Heart left ventricle (tissue), 16 donors: ENCODE data around the gene KRTAP5-5. TPM values are rescaled to one million over a fixed set of nuclear protein-coding genes. Genes with fewer than 3 reads are reported as not detected.

ENCODE experiments used
- ATAC-seq, 4 donors: fragments of 200-7000 bp; cut with Tn5 transposase; one replicate each; pipeline ENCODE4 v1.9.1; 2020 to 2022; ENCODE audit warnings: moderate library complexity in 4 of 4, mild to moderate bottlenecking in 3 of 4, moderate number of reproducible peaks in 1 of 4
- DNase-seq, 5 donors: peaks; one replicate each; pipeline ENCODE4 v3.0.0-alpha.2; 2020
- H3K27ac ChIP-seq, 12 donors: fragments of 200-600 bp; sonication (generic) in 4 of 12; one replicate each; pipeline versions ENCODE4 v1.5.0 to v1.8.0; 2016 to 2022; ENCODE audit warnings: mild to moderate bottlenecking in 2 of 12
- H3K27me3 ChIP-seq, 9 donors: fragments of 200-600 bp; sonication (generic) in 2 of 9; one replicate each; pipeline versions ENCODE4 v1.5.1 to v1.8.0; 2016 to 2022; ENCODE audit warnings: mild to moderate bottlenecking in 3 of 9
- H3K36me3 ChIP-seq, 9 donors: fragments of 200-600 bp; sonication (generic) in 2 of 9; one replicate each; pipeline versions ENCODE4 v1.5.0 to v1.8.0; 2018 to 2022; ENCODE audit warnings: mild to moderate bottlenecking in 2 of 9
- H3K4me1 ChIP-seq, 12 donors: fragments of 200-600 bp; sonication (generic) in 4 of 12; one replicate each; pipeline versions ENCODE4 v1.5.0 to v1.8.0; 2016 to 2022; ENCODE audit warnings: mild to moderate bottlenecking in 3 of 12
- H3K4me3 ChIP-seq, 12 donors: fragments of 200-600 bp; sonication (generic) in 4 of 12; one replicate each; pipeline versions ENCODE4 v1.5.0 to v1.8.0; 2017 to 2022; ENCODE audit warnings: mild to moderate bottlenecking in 9 of 12, moderate library complexity in 4 of 12
- H3K9me3 ChIP-seq, 12 donors: fragments of 200-600 bp; sonication (generic) in 4 of 12; one replicate each; pipeline versions ENCODE4 v1.5.0 to v1.8.0; 2016 to 2022; ENCODE audit warnings: mild to moderate bottlenecking in 1 of 12
- CTCF ChIP-seq, 12 donors: fragments of 200-600 bp; sonication (generic) in 4 of 12; IDR thresholded peaks; one replicate each; pipeline versions ENCODE4 v1.5.0 to v1.8.0; 2018 to 2022; ENCODE audit warnings: antibody characterized with exemption in 12 of 12, mild to moderate bottlenecking in 5 of 12
- POLR2A ChIP-seq, 2 donors: fragments of 450-650 bp; IDR thresholded peaks; one replicate each; pipeline ENCODE4 v1.6.1; 2017; ENCODE audit warnings: antibody characterized with exemption in 2 of 2, mild to moderate bottlenecking in 2 of 2, moderate library complexity in 2 of 2
- WGBS, 4 donors: extraction: QIAGEN DNeasy Blood & Tissue Kit in 2 of 4; methylation state at CpG; one replicate each; pipeline versions ENCODE4 v1.1.5 to v1.1.7; 2013 to 2018; 5-methylcytosine and 5-hydroxymethylcytosine counted together
- intact Hi-C, 10 donors: fragments of 100-400 bp; cut with DNase I; formaldehyde crosslinking; loops; one replicate each; pipeline versions ENCODE4 v1.11.1 to v1.14.2; 2022
- polyA plus RNA-seq, 2 donors: library from polyadenylated mRNA; stranded (reverse); fragments of 200-250 nt; gene quantifications; one replicate each; pipeline ENCODE4 v1.2.3, GENCODE V29; 2013
- total RNA-seq, 9 donors: library from RNA; depleted of rRNA in 2 of 9; stranded (reverse); fragments of >200 nt in 2 of 9; fragmentation: NEBNext Ultra II Directional in 3 of 9; extraction: Animal tissue kit (Norgen Biotek cat#: 25700) in 3 of 9; gene quantifications; one replicate each; pipeline versions ENCODE4 v1.1.0 to v1.2.4, GENCODE V29; 2016 to 2023
- donor health status: ischemic (EF 13 %, LVEDD 7.1; RV severe dilation, severe dysfunction).
- donor health status: healthy with polysubstance abuse.
- donor health status: DM: no; HTN: yes; CAD: no.
- donor health status: DM: no; HTN: no; CAD: no.
- donor health status: ischemic (EF 25% LVEDD 6.9; RV normal size, moderate dysfunction).
- donor health status: ischemic (EF 25% LVEDD 5.7; RV mildly dilated, moderate dysfunction).
- donor health status: healthy.
- donor health status: DM: yes; HTN: yes; CAD: no.
- donor health status: ischemic (EF 35%, LVEDD 5.7; RV mildly dilated, moderate dysfunction).
- donor health status: nonischemic (EF 11% LVEDD 7.7; RV severe dilation, severe dysfunction).
- donor health status: DM: yes; HTN: yes; CAD: no.
- donor health status: PGD.
- donor health status: ischemic (EF 29% LVEDD 5.4; RV normal size, mild dysfunction).
- donor health status: nonischemic (EF 23%, LVEDD 6.1; RV moderate dilation, normal function).

KRTAP5-5 gene
- total and polyA plus RNA-seq, 11 donors, result not detected

DNA sequence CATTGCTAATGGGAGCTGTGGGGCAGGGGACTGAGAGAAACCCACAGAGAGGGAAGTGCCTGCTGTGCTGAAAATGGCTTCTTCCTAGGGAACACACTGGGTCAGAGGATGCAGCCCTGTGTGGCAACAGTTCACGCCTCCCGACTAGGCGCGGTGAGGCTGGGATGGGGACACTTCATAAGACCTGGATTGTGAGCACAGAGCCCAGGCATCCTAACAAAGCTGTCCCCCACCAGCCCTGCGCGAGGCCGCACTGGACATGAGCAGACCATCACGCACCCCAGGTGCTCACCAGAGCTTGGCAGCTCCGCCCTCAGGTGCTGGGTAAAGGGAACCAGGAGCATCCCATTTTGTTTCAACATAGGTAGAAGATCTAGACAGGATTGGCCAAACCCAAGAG is 5.9 kb upstream of the KRTAP5-5 start:
- 65 to 77% (median 73%) methylated on average over 9 of the region's 9 CpGs for WGBS, 4 donors
- H3K4me3 ChIP-seq, result no peak overlapping the region
- no peaks in the 10 kb centered on the region for H3K36me3 ChIP-seq
- ATAC-seq, result no peak
- H3K27ac ChIP-seq, result no peak overlapping the region
- peaks cover 0 to 3% (median 0%) of the 10 kb centered on the region in 12 donors for H3K4me1 ChIP-seq
- intact Hi-C loops, result loop anchor here in 3 of 10 donors (10.0 kb wide), 1 partner anchor 79 kb away; no protein-coding TSS in a partner anchor
- TF ChIP-seq CTCF (IDR thresholded peaks at IDR 0.05) (no peak), POLR2A (IDR thresholded peaks at IDR 0.05) (no peak)
- H3K9me3 ChIP-seq, result no peaks in the 10 kb centered on the region
- H3K27me3 ChIP-seq, result peaks cover 0 to 23% (median 0%) of the 10 kb centered on the region in 9 donors
- no peak for DNase-seq

DNA sequence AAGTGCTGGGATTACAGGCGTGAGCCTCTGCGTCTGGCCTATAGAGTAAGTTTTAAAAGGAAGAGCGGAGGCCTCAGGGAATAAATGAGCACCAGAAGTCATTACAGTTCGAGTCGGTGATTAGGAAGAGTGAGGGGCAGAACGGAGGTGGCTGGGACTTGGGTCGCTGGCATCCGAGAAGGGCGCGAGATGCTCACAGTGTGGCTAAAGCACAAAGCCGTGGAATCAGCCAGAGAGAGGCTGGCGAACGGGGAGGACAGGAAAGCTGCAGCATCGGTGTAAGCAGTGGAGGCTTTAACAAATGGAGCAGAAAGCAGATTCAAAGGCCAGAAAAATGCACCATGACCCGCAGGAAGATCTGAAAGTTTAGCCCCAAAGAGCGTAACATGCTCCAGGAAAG is 5.0 kb upstream of the KRTAP5-5 start:
- DNase-seq (no peak), ATAC-seq (no peak)
- intact Hi-C loops, result loop anchor here in 5 of 10 donors (5.0 to 10.0 kb wide), 3 partner anchors 47 to 82 kb away; no protein-coding TSS in a partner anchor
- H3K27me3 ChIP-seq, result peaks cover 0 to 27% (median 0%) of the 10 kb centered on the region in 9 donors
- TF ChIP-seq CTCF (IDR thresholded peaks at IDR 0.05) (no peak), POLR2A (IDR thresholded peaks at IDR 0.05) (no peak)
- 80 to 86% (median 84%) methylated on average over 16 of the region's 16 CpGs for WGBS, 4 donors
- no peak overlapping the region for H3K27ac ChIP-seq
- H3K4me1 ChIP-seq, result peaks cover 0 to 7% (median 0%) of the 10 kb centered on the region in 12 donors
- H3K36me3 ChIP-seq, result no peaks in the 10 kb centered on the region
- H3K4me3 ChIP-seq, result no peak overlapping the region
- no peaks in the 10 kb centered on the region for H3K9me3 ChIP-seq

DNA sequence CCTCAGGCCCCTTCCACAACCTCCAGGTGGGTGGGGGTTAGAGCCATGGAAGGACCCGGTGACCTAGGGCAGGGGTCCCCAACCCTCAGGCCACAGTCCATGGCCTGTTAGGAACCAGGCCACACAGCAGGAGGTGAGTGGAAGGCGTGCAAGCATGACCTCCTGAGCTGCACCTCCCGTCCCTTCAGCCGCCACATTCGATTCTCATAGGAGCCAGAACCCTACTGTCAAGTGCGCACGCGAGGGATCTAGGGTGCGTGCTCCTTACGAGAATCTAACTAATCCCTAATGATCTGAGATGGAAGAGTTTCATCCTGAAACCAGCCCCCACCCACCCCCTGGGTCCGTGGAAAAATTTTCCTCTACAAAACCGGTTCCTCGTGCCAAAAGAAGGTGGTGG is 4.0 kb upstream of the KRTAP5-5 start:
- DNase-seq (no peak), ATAC-seq (no peak)
- no peak for TF ChIP-seq POLR2A (IDR thresholded peaks at IDR 0.05)
- no peak for TF ChIP-seq CTCF (IDR thresholded peaks at IDR 0.05)
- 85 to 91% (median 87%) methylated on average over 12 to 13 of the region's 13 CpGs for WGBS, 4 donors
- Histone ChIP-seq H3K27me3 (peaks cover 0 to 26% (median 2%) of the 10 kb centered on the region in 9 donors), H3K27ac (no peak overlapping the region), H3K4me1 (peaks cover 0 to 7% (median 0%) of the 10 kb centered on the region in 12 donors), H3K4me3 (no peak overlapping the region), H3K9me3 (no peaks in the 10 kb centered on the region), H3K36me3 (no peaks in the 10 kb centered on the region)
- intact Hi-C loops, result loop anchor here in 5 of 10 donors (5.0 to 10.0 kb wide), 3 partner anchors 48 to 83 kb away; no protein-coding TSS in a partner anchor

GRCh38 chr11:1628506-1629325 is 859 bp upstream of the KRTAP5-5 start:
- Histone ChIP-seq H3K9me3 (no peaks in the 10 kb centered on the region), H3K4me1 (peaks cover 0 to 8% (median 3%) of the 10 kb centered on the region in 12 donors), H3K27me3 (peaks cover 0 to 49% (median 12%) of the 10 kb centered on the region in 9 donors), H3K4me3 (no peak overlapping the region), H3K36me3 (no peaks in the 10 kb centered on the region), H3K27ac (no peak overlapping the region)
- peak; percentile 79 to 98 (median 89) for TF ChIP-seq CTCF (IDR thresholded peaks at IDR 0.05)
- no peak for TF ChIP-seq POLR2A (IDR thresholded peaks at IDR 0.05)
- DNase-seq (peak; percentile 49 to 82 (median 60)), ATAC-seq (peak; percentile 57 to 89 (median 84))
- intact Hi-C loops, result loop anchor here in 8 of 10 donors (2.0 to 10.0 kb wide), 6 partner anchors 34 to 86 kb away; no protein-coding TSS in a partner anchor
- WGBS, 4 donors, result 28 to 54% (median 31%) methylated on average over 19 to 35 of the region's 35 CpGs
